Measurements from ENCODE around the gene TMEM151B. TPM values are rescaled to one million over a fixed set of nuclear protein-coding genes. Genes with fewer than 3 reads are reported as not detected.

TMEM151B gene
- total and polyA plus RNA-seq, 2 of the 13 experiments (the other 11 are each of a cell fraction or from before 2014, with no cell fraction given), result not detected

- TF ChIP-seq ZMYM4 (CRISPR knock-in tag; IDR thresholded peaks at IDR 0.05) (peak; percentile 88; the same call in 1 of the 2 replicates), MED1 (CRISPR knock-in tag; IDR thresholded peaks at IDR 0.05) (peak; percentile 54; the same call in 1 of the 2 replicates), ZNF773 (CRISPR knock-in tag; IDR thresholded peaks at IDR 0.05; ENCODE audit: borderline replicate concordance) (no peak), TBX2 (CRISPR knock-in tag; IDR thresholded peaks at IDR 0.05; ENCODE audit: borderline replicate concordance) (peak; percentile 73), RXRB (CRISPR knock-in tag; IDR thresholded peaks at IDR 0.05; ENCODE audit: borderline replicate concordance) (peak; percentile 60), KDM6A (CRISPR knock-in tag; IDR thresholded peaks at IDR 0.05; ENCODE audit: low read depth) (no peak), NAIF1 (CRISPR knock-in tag; IDR thresholded peaks at IDR 0.05; ENCODE audit: borderline replicate concordance) (0 out of 2 replicates have a peak, but pooled peaks have one; percentile 56), EED (CRISPR knock-in tag; IDR thresholded peaks at IDR 0.05) (peak; percentile 80; the same call in 1 of the 2 replicates), ZNF18 (CRISPR knock-in tag; IDR thresholded peaks at IDR 0.05; ENCODE audit: insufficient replicate concordance) (peak; percentile 62), HMGXB4 (CRISPR knock-in tag; IDR thresholded peaks at IDR 0.05; ENCODE audit: borderline replicate concordance in 1 of 2, low read depth in 1 of 2) (peak; percentile 73 to 97; a peak in 3 of 4 replicates), ZNF543 (CRISPR knock-in tag; IDR thresholded peaks at IDR 0.05) (peak; percentile 99), HIC2 (CRISPR knock-in tag; IDR thresholded peaks at IDR 0.05; ENCODE audit: low read depth) (no peak)
- TF ChIP-seq, protein P1, sequence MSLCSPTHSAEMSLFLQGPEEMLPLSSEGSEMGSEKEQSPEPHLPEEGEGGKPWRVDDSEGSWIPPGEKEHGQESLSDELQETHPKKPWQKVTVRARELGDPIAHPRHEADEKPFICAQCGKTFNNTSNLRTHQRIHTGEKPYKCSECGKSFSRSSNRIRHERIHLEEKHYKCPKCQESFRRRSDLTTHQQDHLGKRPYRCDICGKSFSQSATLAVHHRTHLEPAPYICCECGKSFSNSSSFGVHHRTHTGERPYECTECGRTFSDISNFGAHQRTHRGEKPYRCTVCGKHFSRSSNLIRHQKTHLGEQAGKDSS (CRISPR knock-in tag; IDR thresholded peaks at IDR 0.05; ENCODE audit: borderline replicate concordance, low read depth), result peak; percentile 95
- TF ChIP-seq, protein P2, sequence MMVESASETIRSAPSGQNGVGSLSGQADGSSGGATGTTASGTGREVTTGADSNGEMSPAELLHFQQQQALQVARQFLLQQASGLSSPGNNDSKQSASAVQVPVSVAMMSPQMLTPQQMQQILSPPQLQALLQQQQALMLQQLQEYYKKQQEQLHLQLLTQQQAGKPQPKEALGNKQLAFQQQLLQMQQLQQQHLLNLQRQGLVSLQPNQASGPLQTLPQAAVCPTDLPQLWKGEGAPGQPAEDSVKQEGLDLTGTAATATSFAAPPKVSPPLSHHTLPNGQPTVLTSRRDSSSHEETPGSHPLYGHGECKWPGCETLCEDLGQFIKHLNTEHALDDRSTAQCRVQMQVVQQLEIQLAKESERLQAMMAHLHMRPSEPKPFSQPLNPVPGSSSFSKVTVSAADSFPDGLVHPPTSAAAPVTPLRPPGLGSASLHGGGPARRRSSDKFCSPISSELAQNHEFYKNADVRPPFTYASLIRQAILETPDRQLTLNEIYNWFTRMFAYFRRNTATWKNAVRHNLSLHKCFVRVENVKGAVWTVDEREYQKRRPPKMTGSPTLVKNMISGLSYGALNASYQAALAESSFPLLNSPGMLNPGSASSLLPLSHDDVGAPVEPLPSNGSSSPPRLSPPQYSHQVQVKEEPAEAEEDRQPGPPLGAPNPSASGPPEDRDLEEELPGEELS (CRISPR knock-in tag; IDR thresholded peaks at IDR 0.05), result no peak; the same call in none of the 2 replicates
- TF ChIP-seq, protein P3, sequence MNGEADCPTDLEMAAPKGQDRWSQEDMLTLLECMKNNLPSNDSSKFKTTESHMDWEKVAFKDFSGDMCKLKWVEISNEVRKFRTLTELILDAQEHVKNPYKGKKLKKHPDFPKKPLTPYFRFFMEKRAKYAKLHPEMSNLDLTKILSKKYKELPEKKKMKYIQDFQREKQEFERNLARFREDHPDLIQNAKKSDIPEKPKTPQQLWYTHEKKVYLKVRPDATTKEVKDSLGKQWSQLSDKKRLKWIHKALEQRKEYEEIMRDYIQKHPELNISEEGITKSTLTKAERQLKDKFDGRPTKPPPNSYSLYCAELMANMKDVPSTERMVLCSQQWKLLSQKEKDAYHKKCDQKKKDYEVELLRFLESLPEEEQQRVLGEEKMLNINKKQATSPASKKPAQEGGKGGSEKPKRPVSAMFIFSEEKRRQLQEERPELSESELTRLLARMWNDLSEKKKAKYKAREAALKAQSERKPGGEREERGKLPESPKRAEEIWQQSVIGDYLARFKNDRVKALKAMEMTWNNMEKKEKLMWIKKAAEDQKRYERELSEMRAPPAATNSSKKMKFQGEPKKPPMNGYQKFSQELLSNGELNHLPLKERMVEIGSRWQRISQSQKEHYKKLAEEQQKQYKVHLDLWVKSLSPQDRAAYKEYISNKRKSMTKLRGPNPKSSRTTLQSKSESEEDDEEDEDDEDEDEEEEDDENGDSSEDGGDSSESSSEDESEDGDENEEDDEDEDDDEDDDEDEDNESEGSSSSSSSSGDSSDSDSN (CRISPR knock-in tag; IDR thresholded peaks at IDR 0.05), result peak; percentile 92
Measured at GRCh38 chr6:44257025-44257752, 13.1 kb upstream of the TMEM151B start, which contains the start of gene SLC35B2 (continued).

Measured in HepG2 (cell line).